GM18508 (cell line): ENCODE measurements around the gene RNF20.
A peak's percentile ranks its signal among the peaks of the same experiment; 100 is the strongest.
"Not testable (repeated sequence)": the region's sequence is repeated elsewhere in the genome, so short reads cannot be mapped to it uniquely, and the experiment has no call there.

ENCODE experiments used
- ATAC-seq: cut with Tn5 transposase; IDR thresholded peaks from one replicate; pipeline ENCODE4 v1.9.1; 2021; ENCODE audit warnings: moderate number of reproducible peaks; ENCODE audit not compliant: insufficient read depth, unreplicated experiment

Gene RNF20

GRCh38 chr9:101586651-101587050 lies 53.0 kb downstream of the RNF20 start:
- peak; percentile 84 for ATAC-seq

- no peak for ATAC-seq
Measured at GRCh38 chr9:101587332-101588043, 53.8 kb downstream of the RNF20 start.

- not testable (repeated sequence) for ATAC-seq
Measured at GRCh38 chr9:101590074-101590473, 56.4 kb downstream of the RNF20 start.

- ATAC-seq, result no peak
Measured at GRCh38 chr9:101590901-101591300, 57.2 kb downstream of the RNF20 start.

GRCh38 chr9:101591787-101592446 lies 58.3 kb downstream of the RNF20 start:
- no peak for ATAC-seq

GRCh38 chr9:101592788-101593187 lies 59.1 kb downstream of the RNF20 start:
- ATAC-seq, result no peak

GRCh38 chr9:101593345-101593744 lies 59.7 kb downstream of the RNF20 start:
- ATAC-seq, result no peak

GRCh38 chr9:101594796-101595195 lies 61.1 kb downstream of the RNF20 start, which contains the start of gene PPP3R2:
TSS of gene PPP3R2 (minus strand) at chr9:101594969. CDS start at chr9:101594921, 48 bp downstream.
- ATAC-seq, result no peak

- no peak for ATAC-seq
Measured at GRCh38 chr9:101601904-101602765, 68.5 kb downstream of the RNF20 start.

- ATAC-seq, result no peak
Measured at GRCh38 chr9:101604296-101604695, 70.6 kb downstream of the RNF20 start.

- ATAC-seq, result no peak
Measured at GRCh38 chr9:101605547-101605946, 71.9 kb downstream of the RNF20 start.
